Endothelial cell of umbilical vein (primary cell): ENCODE results near the gene DDX27.

Source experiments
- CTCF ChIP-seq, 2 donors: IDR thresholded peaks; 1 replicate in 1 of 2; 2 replicates in 1 of 2; pipeline ENCODE4 v1.5.1; 2011; ENCODE audit warnings: low read length in 2 of 2, mild to moderate bottlenecking in 2 of 2, moderate library complexity in 2 of 2, control low read depth in 1 of 2, inconsistent platforms in 1 of 2, low read depth in 1 of 2; ENCODE audit not compliant: insufficient read depth in 1 of 2; ENCODE audit errors: extremely low read depth in 1 of 2
- EZH2 ChIP-seq: IDR thresholded peaks from 2 replicates; pipeline ENCODE4 v1.6.1; 2012; ENCODE audit warnings: borderline replicate concordance, low read depth, mild to moderate bottlenecking, moderate library complexity, low read length, inconsistent platforms; ENCODE audit not compliant: severe bottlenecking
- FOS ChIP-seq: IDR thresholded peaks from 2 replicates; pipeline ENCODE4 v1.6.1; 2011; ENCODE audit warnings: mild to moderate bottlenecking, low read length, moderate library complexity, borderline replicate concordance; ENCODE audit not compliant: insufficient read depth
- GATA2 ChIP-seq: IDR thresholded peaks from 2 replicates; pipeline ENCODE4 v1.7.0; 2011; ENCODE audit warnings: low read depth, mild to moderate bottlenecking, moderate library complexity, mixed read lengths, low read length; ENCODE audit not compliant: insufficient read length, insufficient read depth
- MAX ChIP-seq: IDR thresholded peaks from 2 replicates; pipeline ENCODE4 v1.6.1; 2011; ENCODE audit not compliant: insufficient read depth, insufficient read length
- MYC ChIP-seq: IDR thresholded peaks from one replicate; pipeline ENCODE4 v1.6.1; 2011; ENCODE audit warnings: mild to moderate bottlenecking, low read depth, low read length
- POLR2A ChIP-seq: IDR thresholded peaks from 2 replicates; pipeline ENCODE4 v1.6.1; 2012; ENCODE audit warnings: low read depth, mild to moderate bottlenecking, control low read depth, low read length
- POLR2AphosphoS5 ChIP-seq: IDR thresholded peaks from 2 replicates; pipeline ENCODE4 v1.6.1; 2012; ENCODE audit warnings: low read depth, mild to moderate bottlenecking, control low read depth, low read length, moderate library complexity; ENCODE audit not compliant: insufficient read depth

GRCh38 chr20:49283703-49284625, 64.7 kb downstream of the DDX27 start:
- TF ChIP-seq CTCF (IDR thresholded peaks at IDR 0.05; ENCODE audit: extremely low read depth in 1 of 2, insufficient read depth in 1 of 2, low read depth in 1 of 2, low read length in 2 of 2) (no peak), POLR2AphosphoS5 (peak; percentile 30), POLR2A (peak; percentile 19), MYC (no peak), EZH2 (no peak), MAX (no peak), FOS (no peak), GATA2 (no peak)
